Testis (tissue), 3 donors: ENCODE data around the gene GRIN3B. TPM values are rescaled to one million over a fixed set of nuclear protein-coding genes. Genes with fewer than 3 reads are reported as not detected.
A peak's percentile ranks its signal among the peaks of the same experiment; 100 is the strongest.

Source experiments
- DNase-seq: peaks from one replicate; pipeline ENCODE4 v3.0.0-alpha.2; 2019
- H3K27ac ChIP-seq, 2 donors: fragments of 200-600 bp; sonication (generic); one replicate each; pipeline ENCODE4 v1.5.1; 2019
- H3K27me3 ChIP-seq: fragments of 200-600 bp; sonication (generic); one replicate; pipeline ENCODE4 v1.5.1; 2019
- H3K36me3 ChIP-seq: fragments of 200-600 bp; sonication (generic); one replicate; pipeline ENCODE4 v1.5.1; 2017; ENCODE audit warnings: low read depth; ENCODE audit errors: missing control alignments
- H3K4me1 ChIP-seq: fragments of 200-600 bp; sonication (generic); one replicate; pipeline ENCODE4 v1.5.1; 2019
- H3K4me3 ChIP-seq, 2 donors: fragments of 200-600 bp; sonication (generic); one replicate each; pipeline ENCODE4 v1.5.1; 2017 to 2019
- H3K9me3 ChIP-seq: fragments of 200-600 bp; sonication (generic); one replicate; pipeline ENCODE4 v1.5.1; 2017
- CTCF ChIP-seq, 3 experiments: fragments of 450-650 bp in 2 of 3; fragments of 200-600 bp in 1 of 3; sonication (generic) in 1 of 3; IDR thresholded peaks; one replicate each; pipeline ENCODE4 v1.5.1; 2016 to 2019; ENCODE audit warnings: antibody characterized with exemption in 3 of 3, mild to moderate bottlenecking in 2 of 3, moderate library complexity in 1 of 3
- POLR2A ChIP-seq: fragments of 450-650 bp; IDR thresholded peaks from one replicate; pipeline ENCODE4 v1.6.1; 2017; ENCODE audit warnings: antibody characterized with exemption, mild to moderate bottlenecking, moderate library complexity
- WGBS, 2 donors: methylation state at CpG; one replicate each; pipeline ENCODE4 v1.1.5; 2018; 5-methylcytosine and 5-hydroxymethylcytosine counted together
- intact Hi-C: fragments of 100-400 bp; cut with DNase I; formaldehyde crosslinking; loops from one replicate; pipeline ENCODE4 v1.15.1; 2023; ENCODE audit warnings: low total_unique reads
- polyA plus RNA-seq: library from polyadenylated mRNA; stranded (reverse); fragments of 350-450 nt; fragmentation: Illumina TruSeq; extraction: RNeasy Lipid Tissue Mini Kit (QIAGEN cat#74804); gene quantifications from one replicate; pipeline ENCODE4 v1.2.3, GENCODE V29; 2014; ENCODE audit warnings: low read depth, low replicate concordance; ENCODE audit not compliant: insufficient read depth
- total RNA-seq, 2 donors: library from RNA; depleted of rRNA; stranded (reverse); fragments of >200 nt; gene quantifications; one replicate each; pipeline ENCODE4 v1.2.3, GENCODE V29; 2016

GRIN3B gene
- total and polyA plus RNA-seq, 3 donors from 2014 or later, result 1.1 to 2.4 (median 1.3) TPM

DNA sequence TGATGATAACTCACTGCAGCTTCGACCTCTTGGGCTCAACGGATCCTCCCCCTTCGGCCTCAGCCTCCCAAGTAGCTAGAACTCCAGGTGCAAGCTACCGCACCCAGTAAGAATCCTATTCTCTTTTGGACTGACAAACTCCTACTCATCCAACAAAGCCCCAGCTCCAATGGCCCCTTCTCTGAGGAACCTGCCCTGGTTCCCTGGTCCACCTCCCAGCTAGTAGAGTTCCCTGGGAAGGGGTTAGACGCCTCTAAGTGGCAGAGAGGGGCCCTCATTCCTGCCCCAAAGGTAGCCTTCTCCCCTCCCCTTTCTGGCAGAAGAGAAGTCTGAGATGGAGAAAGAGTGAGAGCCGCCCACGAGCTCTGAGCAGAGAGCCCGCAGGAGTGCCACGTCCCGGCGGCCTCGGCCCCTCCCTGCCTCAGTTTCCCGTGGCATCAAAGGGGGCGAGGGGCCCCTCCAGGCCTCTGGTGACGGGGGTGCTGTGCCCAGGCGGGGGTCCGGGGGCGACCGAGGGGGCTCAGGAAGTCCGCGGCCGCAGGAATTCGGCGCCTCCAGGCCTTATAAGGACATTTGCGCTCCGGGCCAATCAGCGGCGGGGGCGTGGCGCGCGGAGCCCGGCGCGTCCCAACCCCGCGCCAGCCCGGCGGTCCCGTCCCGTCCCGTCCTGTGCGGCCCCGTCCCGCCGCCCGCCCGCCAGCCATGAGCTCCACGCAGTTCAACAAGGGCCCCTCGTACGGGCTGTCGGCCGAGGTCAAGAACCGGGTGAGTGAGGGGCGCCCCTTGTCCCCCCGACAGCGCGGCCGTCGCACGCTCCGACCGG lies 26.0 kb downstream of the GRIN3B start, which contains the start of gene CNN2:
TSS of gene CNN2 (plus strand) at position 649 of the 823 bp plus-strand sequence. CDS start at position 703, 54 bp downstream.
- intact Hi-C loops, result no loop called here
- Histone ChIP-seq H3K27ac (peak within 1 kb of the TSS; percentile 75 to 89), H3K27me3 (no peaks in the 10 kb centered on the region), H3K36me3 (no peaks in the 10 kb centered on the region), H3K4me1 (peaks cover 20% of the 10 kb centered on the region), H3K9me3 (no peaks in the 10 kb centered on the region), H3K4me3 (peak within 1 kb of the TSS; percentile 61 to 64)
- TF ChIP-seq POLR2A (peak; percentile 48), CTCF (IDR thresholded peaks at IDR 0.05) (no peak)
- DNase-seq, result peak; percentile 82
- 5 to 39% methylated on average over 5 to 41 of the region's 63 CpGs for WGBS, 2 donors

GRCh38 chr19:1026783-1027649 lies 26.8 kb downstream of the GRIN3B start:
- TF ChIP-seq CTCF (IDR thresholded peaks at IDR 0.05) (no peak), POLR2A (no peak)

DNA sequence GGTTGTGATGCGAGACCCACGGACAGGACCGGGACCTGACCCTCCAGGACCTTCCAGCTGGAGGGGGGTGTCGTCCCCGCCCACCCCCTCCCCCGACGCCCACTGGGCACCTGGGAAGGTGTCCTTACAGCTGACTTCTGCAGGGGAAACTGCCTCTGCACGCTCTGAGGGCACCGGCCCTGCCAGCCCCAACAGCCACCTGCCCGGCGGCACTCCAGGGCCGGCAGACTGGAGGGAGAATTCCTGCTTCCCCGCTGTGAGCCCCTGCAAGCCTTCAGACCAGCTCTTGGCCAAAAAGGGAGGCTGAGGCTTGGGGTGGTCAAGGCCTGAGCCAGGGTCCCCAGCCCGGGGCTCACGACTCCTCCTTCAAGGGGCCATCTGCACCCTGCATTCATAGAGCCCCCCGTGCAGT lies 27.4 kb downstream of the GRIN3B start:
- no peaks in the 10 kb centered on the region for H3K9me3 ChIP-seq
- H3K27ac ChIP-seq, result peak overlapping the region; percentile 75 to 89
- 0 to 8% methylated on average over 10 to 12 of the region's 16 CpGs for WGBS, 2 donors
- H3K36me3 ChIP-seq, result no peaks in the 10 kb centered on the region
- no peak for DNase-seq
- H3K27me3 ChIP-seq, result no peaks in the 10 kb centered on the region
- TF ChIP-seq CTCF (IDR thresholded peaks at IDR 0.05) (no peak), POLR2A (no peak)
- peaks cover 15% of the 10 kb centered on the region for H3K4me1 ChIP-seq
- intact Hi-C loops, result no loop called here
- H3K4me3 ChIP-seq, result peak overlapping the region; percentile 61 to 64

More at GRCh38 chr19:1026783-1027649, 26.8 kb downstream of the GRIN3B start:
- DNase-seq, result no peak
- Histone ChIP-seq H3K9me3 (no peaks in the 10 kb centered on the region), H3K4me1 (peaks cover 17% of the 10 kb centered on the region), H3K36me3 (no peaks in the 10 kb centered on the region), H3K27ac (peak overlapping the region; percentile 75 to 89), H3K4me3 (peak overlapping the region; percentile 61 to 64), H3K27me3 (no peaks in the 10 kb centered on the region)
- 1 to 5% methylated on average over 17 to 30 of the region's 36 CpGs for WGBS, 2 donors
- intact Hi-C loops, result no loop called here

DNA sequence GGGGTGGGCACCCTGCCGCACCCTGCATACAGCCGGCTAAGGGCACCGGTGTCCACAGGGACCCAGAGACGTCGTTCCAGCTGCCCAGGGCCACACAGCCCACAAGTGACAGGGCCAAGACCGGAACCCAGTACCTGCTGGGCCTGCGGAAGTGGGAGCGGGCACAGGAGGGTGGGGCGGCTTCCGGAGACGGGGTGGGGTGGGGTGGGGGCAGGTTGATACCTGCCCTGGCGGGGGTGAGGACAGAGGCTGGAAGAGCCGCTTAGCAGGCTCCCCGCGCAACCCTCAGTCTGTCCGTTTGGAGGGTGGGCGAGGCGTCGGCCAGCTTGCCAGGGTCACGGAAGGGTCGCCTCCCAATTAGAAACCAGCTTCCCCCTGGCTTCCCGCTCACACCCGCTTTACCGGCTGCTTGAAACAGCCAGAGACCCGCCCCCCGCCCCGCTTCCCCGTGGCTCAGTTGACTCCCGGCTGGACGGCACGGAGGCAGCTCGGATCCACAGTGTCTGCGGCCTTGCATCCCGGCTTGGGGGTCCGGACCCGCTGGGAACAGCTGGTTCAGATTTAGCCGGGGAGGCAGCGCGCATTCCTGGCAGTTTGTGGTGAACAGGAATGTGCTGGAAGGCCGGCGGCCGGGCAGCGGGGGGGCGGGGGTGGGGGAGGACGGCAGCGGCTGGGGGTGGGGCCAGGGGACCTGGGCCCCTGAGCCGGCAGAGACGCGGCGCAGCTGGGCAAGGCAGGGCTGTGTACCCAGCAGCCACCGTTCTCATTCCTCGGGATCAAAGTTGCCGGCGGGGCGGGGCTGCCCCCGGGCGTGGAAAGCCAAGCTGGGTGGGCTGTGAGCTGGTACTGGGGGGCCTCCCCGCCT lies 28.1 kb downstream of the GRIN3B start:
- no peaks in the 10 kb centered on the region for H3K27me3 ChIP-seq
- H3K4me1 ChIP-seq, result peaks cover 11% of the 10 kb centered on the region
- H3K9me3 ChIP-seq, result no peaks in the 10 kb centered on the region
- intact Hi-C loops, result no loop called here
- peak overlapping the region; percentile 75 to 89 for H3K27ac ChIP-seq
- WGBS, 2 donors, result 1 to 8% methylated on average over 7 to 51 of the region's 58 CpGs
- H3K36me3 ChIP-seq, result no peaks in the 10 kb centered on the region
- peak overlapping the region; percentile 61 to 64 for H3K4me3 ChIP-seq
- TF ChIP-seq POLR2A, result no peak
- no peak for TF ChIP-seq CTCF (IDR thresholded peaks at IDR 0.05)
- DNase-seq, result peak; percentile 66
